HepG2 (cell line): ENCODE data around the gene CERS4. TPM values are rescaled to one million over a fixed set of nuclear protein-coding genes. Genes with fewer than 3 reads are reported as not detected.

Source experiments
- AGO2 ChIP-seq: fragments of 200-400 bp; formaldehyde crosslinking; optimal IDR thresholded peaks from 2 replicates; pipeline ENCODE3; 2017; ENCODE audit warnings: mild to moderate bottlenecking, low read depth, low read length, moderate library complexity
- DMAP1 ChIP-seq: IDR thresholded peaks from 2 replicates; pipeline ENCODE4 v1.6.1; 2016
- GFI1 ChIP-seq: sonication (generic); formaldehyde crosslinking; IDR thresholded peaks from 2 replicates; pipeline ENCODE4 v1.5.0; 2020; ENCODE audit warnings: missing genetic modification reagents, mild to moderate bottlenecking, borderline replicate concordance
- GTF2F1 ChIP-seq: fragments of 150-350 bp; IDR thresholded peaks from 2 replicates; pipeline ENCODE4 v1.6.1; 2014; ENCODE audit warnings: low read length
- MEIS1 ChIP-seq: sonication (generic); formaldehyde crosslinking; IDR thresholded peaks from 2 replicates; pipeline ENCODE4 v1.9.0; 2021; ENCODE audit warnings: mild to moderate bottlenecking, missing genetic modification reagents, moderate library complexity, borderline replicate concordance
- PLSCR1 ChIP-seq: sonication (generic); formaldehyde crosslinking; IDR thresholded peaks from 2 replicates; pipeline ENCODE4 v1.5.0; 2020; ENCODE audit warnings: missing genetic modification reagents, mild to moderate bottlenecking, borderline replicate concordance
- RBM22 ChIP-seq: fragments of 200-400 bp; formaldehyde crosslinking; optimal IDR thresholded peaks from 2 replicates; pipeline ENCODE3; 2017; ENCODE audit warnings: mild to moderate bottlenecking, low read length, moderate library complexity
- REST ChIP-seq, 2 experiments: IDR thresholded peaks; 2 replicates each; pipeline ENCODE4 v1.6.1; 2011 to 2012; ENCODE audit warnings: low read length in 2 of 2, borderline replicate concordance in 1 of 2, low read depth in 1 of 2, mild to moderate bottlenecking in 1 of 2, moderate library complexity in 1 of 2
- SIN3B ChIP-seq: fragments of 150-350 bp; IDR thresholded peaks from 2 replicates; pipeline ENCODE4 v1.6.1; 2014; ENCODE audit warnings: low read length
- TCF7 ChIP-seq: sonication (generic); IDR thresholded peaks from 2 replicates; pipeline ENCODE4 v1.6.1; 2016; ENCODE audit warnings: antibody characterized with exemption, low read depth
- ZNF263 ChIP-seq: sonication (generic); formaldehyde crosslinking; IDR thresholded peaks from 2 replicates; pipeline ENCODE4 v1.4.0; 2020; ENCODE audit warnings: missing genetic modification reagents
- ZNF382 ChIP-seq: sonication (generic); formaldehyde crosslinking; IDR thresholded peaks from 2 replicates; pipeline ENCODE4 v1.5.0; 2020; ENCODE audit warnings: missing genetic modification reagents, mild to moderate bottlenecking, borderline replicate concordance
- ZNF432 ChIP-seq: sonication (generic); formaldehyde crosslinking; IDR thresholded peaks from 2 replicates; pipeline ENCODE4 v1.5.0; 2020; ENCODE audit warnings: missing genetic modification reagents, mild to moderate bottlenecking, borderline replicate concordance
- ZNF468 ChIP-seq: sonication (generic); formaldehyde crosslinking; IDR thresholded peaks from 2 replicates; pipeline ENCODE4 v1.8.0; 2022; ENCODE audit warnings: mild to moderate bottlenecking, moderate library complexity, missing genetic modification reagents
- ZNF589 ChIP-seq: sonication (generic); formaldehyde crosslinking; conservative IDR thresholded peaks from 2 replicates; pipeline ENCODE4 v1.8.0; 2022; ENCODE audit warnings: mild to moderate bottlenecking, moderate library complexity, missing genetic modification reagents
- ZNF672 ChIP-seq: sonication (generic); formaldehyde crosslinking; IDR thresholded peaks from 2 replicates; pipeline ENCODE4 v1.8.1; 2022; ENCODE audit warnings: missing genetic modification reagents
- polyA plus RNA-seq, 8 experiments: library from polyadenylated mRNA; depleted of rRNA in 3 of 8; stranded (reverse) in 7 of 8; unstranded in 1 of 8; fragments of >200 nt; fragmentation: Illumina TruSeq in 4 of 8; extraction: Trizol in 4 of 8; gene quantifications; 2 replicates each; pipeline versions ENCODE4 v1.2.1 to v1.2.3, GENCODE V29; 2011 to 2016; ENCODE audit warnings: low read depth in 4 of 8, missing spikeins in 1 of 8, mixed read lengths in 1 of 8; ENCODE audit not compliant: insufficient read depth in 1 of 8
- total RNA-seq, 5 experiments: library from RNA; depleted of rRNA; stranded (reverse); fragments of >200 nt; fragmentation: Illumina TruSeq; extraction: Trizol; gene quantifications; 2 replicates each; pipeline ENCODE4 v1.2.3, GENCODE V29; 2016; ENCODE audit warnings: low read depth in 1 of 5
- TF ChIP-seq, protein P1 (sequence below): sonication (generic); formaldehyde crosslinking; IDR thresholded peaks from 2 replicates; pipeline ENCODE4 v1.4.0; 2020; ENCODE audit warnings: missing genetic modification reagents
- TF ChIP-seq, protein P2 (sequence below): IDR thresholded peaks from 2 replicates; pipeline ENCODE4 v1.6.1; 2016; ENCODE audit warnings: missing biosample characterization, missing genetic modification reagents, low read depth
- TF ChIP-seq, protein P3 (sequence below): sonication (generic); formaldehyde crosslinking; IDR thresholded peaks from 2 replicates; pipeline ENCODE4 v1.8.1; 2023; ENCODE audit warnings: missing genetic modification reagents, inconsistent platforms, borderline replicate concordance

Gene CERS4
- total and polyA plus RNA-seq, 2 of the 13 experiments (the other 11 are each of a cell fraction or from before 2014, with no cell fraction given) = 74.7 to 83.5 TPM

GRCh38 chr19:8307965-8308866 is 99.0 kb downstream of the CERS4 start, which contains the start of gene CD320 (continued):
- TF ChIP-seq REST (IDR thresholded peaks at IDR 0.05; ENCODE audit: borderline replicate concordance in 1 of 2, low read depth in 1 of 2, low read length in 2 of 2) (no peak; a peak in 1 of 4 replicates), GTF2F1 (no peak), MEIS1 (CRISPR knock-in tag) (no peak), TCF7 (0 out of 2 replicates have a peak, but pooled peaks have one; percentile 24), ZNF589 (CRISPR knock-in tag) (peak; percentile 55; the same call in 1 of the 2 replicates), PLSCR1 (CRISPR knock-in tag) (no peak), DMAP1 (peak; percentile 95), ZNF672 (CRISPR knock-in tag) (peak; percentile 21), GFI1 (CRISPR knock-in tag) (peak; percentile 84), ZNF432 (CRISPR knock-in tag) (no peak), RBM22 (peak; percentile 78), SIN3B (no peak), ZNF263 (peak; percentile 86), ZNF382 (CRISPR knock-in tag) (no peak), AGO2 (peak; percentile 99), ZNF468 (CRISPR knock-in tag) (0 out of 2 replicates have a peak, but pooled peaks have one; percentile 94)
- TF ChIP-seq, protein P1, sequence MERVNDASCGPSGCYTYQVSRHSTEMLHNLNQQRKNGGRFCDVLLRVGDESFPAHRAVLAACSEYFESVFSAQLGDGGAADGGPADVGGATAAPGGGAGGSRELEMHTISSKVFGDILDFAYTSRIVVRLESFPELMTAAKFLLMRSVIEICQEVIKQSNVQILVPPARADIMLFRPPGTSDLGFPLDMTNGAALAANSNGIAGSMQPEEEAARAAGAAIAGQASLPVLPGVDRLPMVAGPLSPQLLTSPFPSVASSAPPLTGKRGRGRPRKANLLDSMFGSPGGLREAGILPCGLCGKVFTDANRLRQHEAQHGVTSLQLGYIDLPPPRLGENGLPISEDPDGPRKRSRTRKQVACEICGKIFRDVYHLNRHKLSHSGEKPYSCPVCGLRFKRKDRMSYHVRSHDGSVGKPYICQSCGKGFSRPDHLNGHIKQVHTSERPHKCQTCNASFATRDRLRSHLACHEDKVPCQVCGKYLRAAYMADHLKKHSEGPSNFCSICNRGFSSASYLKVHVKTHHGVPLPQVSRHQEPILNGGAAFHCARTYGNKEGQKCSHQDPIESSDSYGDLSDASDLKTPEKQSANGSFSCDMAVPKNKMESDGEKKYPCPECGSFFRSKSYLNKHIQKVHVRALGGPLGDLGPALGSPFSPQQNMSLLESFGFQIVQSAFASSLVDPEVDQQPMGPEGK (CRISPR knock-in tag) = peak; percentile 44; the same call in 1 of the 2 replicates
- TF ChIP-seq, protein P2, sequence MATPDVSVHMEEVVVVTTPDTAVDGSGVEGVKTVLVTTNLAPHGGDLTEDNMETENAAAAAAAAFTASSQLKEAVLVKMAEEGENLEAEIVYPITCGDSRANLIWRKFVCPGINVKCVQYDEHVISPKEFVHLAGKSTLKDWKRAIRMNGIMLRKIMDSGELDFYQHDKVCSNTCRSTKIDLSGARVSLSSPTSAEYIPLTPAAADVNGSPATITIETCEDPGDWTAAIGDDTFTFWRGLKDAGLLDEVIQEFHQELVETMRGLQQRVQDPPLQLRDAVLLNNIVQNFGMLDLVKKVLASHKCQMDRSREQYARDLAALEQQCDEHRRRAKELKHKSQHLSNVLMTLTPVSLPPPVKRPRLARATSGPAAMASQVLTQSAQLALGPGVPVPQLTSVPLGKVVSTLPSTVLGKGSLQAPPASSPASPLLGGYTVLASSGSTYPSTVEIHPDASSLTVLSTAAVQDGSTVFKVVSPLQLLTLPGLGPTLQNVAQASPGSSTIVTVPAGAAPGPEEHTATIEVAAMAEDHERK = peak; percentile 22; the same call in 1 of the 2 replicates
- TF ChIP-seq, protein P3, sequence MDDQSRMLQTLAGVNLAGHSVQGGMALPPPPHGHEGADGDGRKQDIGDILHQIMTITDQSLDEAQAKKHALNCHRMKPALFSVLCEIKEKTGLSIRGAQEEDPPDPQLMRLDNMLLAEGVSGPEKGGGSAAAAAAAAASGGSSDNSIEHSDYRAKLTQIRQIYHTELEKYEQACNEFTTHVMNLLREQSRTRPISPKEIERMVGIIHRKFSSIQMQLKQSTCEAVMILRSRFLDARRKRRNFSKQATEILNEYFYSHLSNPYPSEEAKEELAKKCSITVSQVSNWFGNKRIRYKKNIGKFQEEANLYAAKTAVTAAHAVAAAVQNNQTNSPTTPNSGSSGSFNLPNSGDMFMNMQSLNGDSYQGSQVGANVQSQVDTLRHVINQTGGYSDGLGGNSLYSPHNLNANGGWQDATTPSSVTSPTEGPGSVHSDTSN (CRISPR knock-in tag) = peak; percentile 92
